Measurements from ENCODE around the gene ANAPC10.

GRCh38 chr4:145011636-145012035 lies 86.4 kb downstream of the ANAPC10 start:
- TF ChIP-seq, protein P1, sequence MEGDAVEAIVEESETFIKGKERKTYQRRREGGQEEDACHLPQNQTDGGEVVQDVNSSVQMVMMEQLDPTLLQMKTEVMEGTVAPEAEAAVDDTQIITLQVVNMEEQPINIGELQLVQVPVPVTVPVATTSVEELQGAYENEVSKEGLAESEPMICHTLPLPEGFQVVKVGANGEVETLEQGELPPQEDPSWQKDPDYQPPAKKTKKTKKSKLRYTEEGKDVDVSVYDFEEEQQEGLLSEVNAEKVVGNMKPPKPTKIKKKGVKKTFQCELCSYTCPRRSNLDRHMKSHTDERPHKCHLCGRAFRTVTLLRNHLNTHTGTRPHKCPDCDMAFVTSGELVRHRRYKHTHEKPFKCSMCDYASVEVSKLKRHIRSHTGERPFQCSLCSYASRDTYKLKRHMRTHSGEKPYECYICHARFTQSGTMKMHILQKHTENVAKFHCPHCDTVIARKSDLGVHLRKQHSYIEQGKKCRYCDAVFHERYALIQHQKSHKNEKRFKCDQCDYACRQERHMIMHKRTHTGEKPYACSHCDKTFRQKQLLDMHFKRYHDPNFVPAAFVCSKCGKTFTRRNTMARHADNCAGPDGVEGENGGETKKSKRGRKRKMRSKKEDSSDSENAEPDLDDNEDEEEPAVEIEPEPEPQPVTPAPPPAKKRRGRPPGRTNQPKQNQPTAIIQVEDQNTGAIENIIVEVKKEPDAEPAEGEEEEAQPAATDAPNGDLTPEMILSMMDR (conservative IDR thresholded peaks at IDR 0.05 in 1 of 2, IDR thresholded peaks at IDR 0.05 in 1 of 2; ENCODE audit: low read depth in 1 of 2, low read length in 2 of 2): no peak
- no peak for TF ChIP-seq EZH2 (IDR thresholded peaks at IDR 0.05; ENCODE audit: low read length, missing control alignments)
